Tongue (tissue), 2 donors: ENCODE measurements around the gene MS4A2. TPM values are rescaled to one million over a fixed set of nuclear protein-coding genes. Genes with fewer than 3 reads are reported as not detected.
"Not testable (repeated sequence)": the region's sequence is repeated elsewhere in the genome, so short reads cannot be mapped to it uniquely, and the experiment has no call there.

ENCODE experiments used
- DNase-seq: peaks from one replicate; pipeline ENCODE4 v3.0.0-alpha.2; 2015
- total RNA-seq: library from RNA; depleted of rRNA; stranded (reverse); fragments of >200 nt; gene quantifications from one replicate; pipeline ENCODE4 v1.2.3, GENCODE V29; 2014

MS4A2 gene
- total RNA-seq, 1 donor from 2014 or later, result 1.9 TPM

DNA sequence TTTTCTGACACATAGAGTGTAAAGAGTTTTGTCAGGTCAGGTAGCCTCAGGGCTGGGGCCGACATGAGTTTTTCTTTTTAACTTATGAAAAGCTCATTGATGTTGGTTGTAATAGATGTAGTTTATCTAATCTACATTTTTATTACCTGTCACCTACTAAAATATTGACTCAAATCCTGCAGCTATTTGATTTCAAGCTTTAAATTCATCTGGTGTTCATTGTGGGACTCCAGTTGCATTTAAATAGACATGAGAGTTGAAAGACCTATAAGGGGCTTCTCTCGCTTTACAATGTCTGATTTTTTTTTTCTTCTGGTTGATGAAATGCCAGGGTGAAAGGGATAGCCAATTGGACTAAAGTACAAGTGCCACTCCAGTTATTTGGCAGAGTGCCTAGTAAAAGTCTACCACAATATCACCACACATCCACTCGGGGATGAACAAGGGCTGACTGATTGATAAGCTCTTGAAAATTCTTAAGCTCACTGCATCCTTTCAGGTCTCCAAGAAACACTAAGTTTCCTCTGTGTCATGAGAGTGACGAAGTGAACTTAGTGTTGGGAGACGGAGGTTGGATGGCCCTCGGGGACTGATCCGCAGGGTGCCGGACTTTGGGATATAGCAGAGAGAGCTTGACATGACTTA is 16.1 kb downstream of the MS4A2 start:
- not testable (repeated sequence) for DNase-seq

DNA sequence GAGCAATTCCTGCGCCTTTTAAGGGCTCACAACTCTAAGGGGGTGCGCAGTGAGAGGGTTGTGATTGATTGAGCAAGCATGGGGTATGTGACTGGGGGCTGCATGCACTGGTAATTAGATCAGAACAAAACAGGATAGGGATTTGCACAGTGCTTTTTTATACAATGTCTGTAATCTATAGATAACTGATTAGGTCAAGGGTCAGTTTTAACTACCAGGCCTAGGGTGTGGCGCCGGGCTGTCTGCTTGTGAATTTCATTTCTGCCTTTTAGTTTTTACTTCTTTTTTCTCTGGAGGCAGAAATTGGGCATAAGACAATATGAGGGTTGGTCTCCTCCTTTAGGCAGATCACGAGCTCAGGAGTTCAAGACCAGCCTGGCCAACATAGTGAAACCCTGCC is 20.2 kb downstream of the MS4A2 start:
- not testable (repeated sequence) for DNase-seq

- DNase-seq, result no peak
Observed at GRCh38 chr11:60111793-60112192, 23.3 kb downstream of the MS4A2 start.

DNA sequence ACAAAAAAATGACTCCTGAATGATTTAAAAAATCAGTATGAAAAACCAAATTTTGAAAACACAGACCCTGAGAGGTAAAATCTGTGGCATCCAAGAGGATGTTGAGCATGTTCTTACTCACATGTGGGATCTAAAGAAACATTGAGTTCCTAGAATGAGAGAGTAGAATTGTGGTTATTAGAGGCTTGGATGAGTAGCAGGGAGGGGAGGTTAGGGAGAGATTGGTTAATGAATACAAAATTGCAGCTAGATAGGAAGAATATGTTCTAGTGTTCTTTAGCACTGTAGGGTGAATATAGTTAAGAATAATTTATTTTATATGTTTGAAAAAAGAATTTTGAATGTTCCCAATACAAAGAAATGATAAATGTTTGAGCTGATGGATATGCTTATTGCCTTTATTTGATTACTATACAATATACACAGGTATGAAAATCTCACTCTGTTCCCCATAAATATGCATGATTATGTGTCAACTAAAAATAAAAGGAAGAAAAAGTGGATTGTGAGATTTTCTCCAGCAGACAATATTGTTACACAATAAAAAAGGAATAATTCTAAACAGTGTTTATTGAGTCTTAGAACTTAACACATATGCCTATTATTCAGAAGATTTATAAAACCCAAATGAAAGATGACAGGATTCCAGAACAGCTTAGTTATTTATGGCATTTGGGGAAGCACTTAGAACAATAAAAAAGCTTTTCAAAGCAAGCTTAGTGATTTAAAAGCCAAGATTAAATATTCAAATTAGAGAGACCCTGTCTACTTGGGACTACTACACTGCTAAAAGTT is 28.7 kb downstream of the MS4A2 start:
- no peak for DNase-seq

GRCh38 chr11:60118338-60118737 is 29.9 kb downstream of the MS4A2 start:
- no peak for DNase-seq

- DNase-seq, result no peak
Observed at GRCh38 chr11:60119710-60120109, 31.2 kb downstream of the MS4A2 start.

DNA sequence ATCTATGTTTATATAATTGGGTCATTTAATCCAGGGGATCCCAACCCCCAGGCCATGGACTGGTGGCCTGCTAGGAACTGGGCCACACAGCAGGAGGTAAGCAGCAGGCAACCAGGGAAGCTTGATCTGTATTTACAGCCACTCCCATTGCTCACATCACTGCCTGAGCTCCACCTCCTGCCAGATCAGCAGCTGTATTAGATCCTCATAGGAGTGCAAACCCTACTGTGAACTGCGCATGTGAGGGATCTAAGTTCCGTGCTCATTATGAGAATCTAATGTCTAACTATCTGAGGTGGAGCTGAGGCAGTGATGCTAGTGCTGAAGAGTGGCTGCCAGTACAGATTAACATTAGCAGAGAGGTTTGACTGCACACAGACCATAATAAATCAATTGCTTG is 32.8 kb downstream of the MS4A2 start:
- no peak for DNase-seq

- no peak for DNase-seq
Observed at GRCh38 chr11:60122414-60123036, 34.1 kb downstream of the MS4A2 start.

DNA sequence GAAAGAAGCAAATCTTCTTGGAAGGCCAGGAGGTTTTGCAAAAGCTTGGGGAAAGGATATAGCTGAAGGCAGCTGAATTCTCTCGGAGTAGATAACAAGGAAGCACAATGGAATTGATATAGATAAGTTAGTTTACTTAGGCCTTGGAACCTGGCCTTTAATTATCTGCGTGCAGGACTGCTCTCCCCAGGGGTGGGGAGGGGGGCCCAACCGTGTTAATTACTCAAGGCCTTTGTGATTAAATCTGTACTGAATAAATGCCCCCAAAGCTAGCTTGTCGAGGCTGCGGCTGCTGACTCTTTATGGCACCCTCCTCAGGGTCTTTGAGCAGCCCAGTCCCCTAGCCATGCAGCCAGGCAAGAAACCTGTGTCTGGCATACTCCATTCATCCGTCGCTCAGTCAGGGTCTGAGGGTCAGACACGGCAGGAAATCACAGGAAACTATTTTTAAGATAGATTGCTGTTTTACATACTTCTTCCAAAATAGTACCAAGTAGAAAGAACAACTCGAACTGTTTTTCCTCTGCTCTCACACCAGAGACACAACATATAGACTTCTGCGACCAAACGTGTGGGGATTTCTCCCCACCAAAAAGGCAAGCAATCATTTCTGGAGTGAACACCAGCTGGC is 36.5 kb downstream of the MS4A2 start:
- DNase-seq, result no peak

GRCh38 chr11:60125956-60126585 is 37.6 kb downstream of the MS4A2 start:
- DNase-seq, result no peak

GRCh38 chr11:60127311-60127811 is 38.9 kb downstream of the MS4A2 start:
- no peak for DNase-seq

DNA sequence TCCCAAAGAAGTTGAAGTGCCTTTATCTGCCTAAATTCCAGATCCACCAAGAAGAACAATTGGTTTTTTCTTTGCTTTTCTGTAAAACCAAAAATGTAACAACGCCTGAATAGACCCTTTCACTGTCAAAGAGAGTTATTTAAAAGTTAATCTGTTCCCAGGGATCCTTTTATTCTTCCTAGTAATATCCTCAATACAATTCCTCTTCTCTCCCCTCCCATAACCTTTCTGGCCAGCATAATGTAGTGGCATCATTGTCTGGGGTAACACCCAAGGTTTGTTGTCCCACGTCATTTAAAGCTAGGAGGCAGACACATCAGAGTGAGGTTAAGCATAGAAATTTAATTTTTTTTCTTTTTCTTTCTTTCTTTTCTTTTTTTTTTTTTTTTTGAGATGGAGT is 39.9 kb downstream of the MS4A2 start:
- DNase-seq, result no peak

DNA sequence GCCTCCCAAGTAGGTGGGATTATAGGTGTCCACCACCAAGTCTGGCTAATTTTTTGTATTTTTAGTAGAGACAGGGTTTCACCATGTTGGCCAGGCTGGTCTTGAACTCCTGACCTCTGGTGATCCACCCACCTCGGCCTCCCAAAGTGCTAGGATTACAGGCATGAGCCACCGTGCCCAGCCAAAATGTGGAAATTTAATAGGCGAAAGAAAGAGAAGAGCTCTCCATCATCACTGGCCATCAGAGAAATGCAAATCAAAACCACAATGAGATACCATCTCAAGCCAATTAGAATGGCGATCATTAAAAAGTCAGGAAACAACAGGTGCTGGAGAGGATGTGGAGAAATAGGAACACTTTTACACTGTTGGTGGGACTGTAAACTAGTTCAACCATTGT is 40.4 kb downstream of the MS4A2 start:
- not testable (repeated sequence) for DNase-seq

DNA sequence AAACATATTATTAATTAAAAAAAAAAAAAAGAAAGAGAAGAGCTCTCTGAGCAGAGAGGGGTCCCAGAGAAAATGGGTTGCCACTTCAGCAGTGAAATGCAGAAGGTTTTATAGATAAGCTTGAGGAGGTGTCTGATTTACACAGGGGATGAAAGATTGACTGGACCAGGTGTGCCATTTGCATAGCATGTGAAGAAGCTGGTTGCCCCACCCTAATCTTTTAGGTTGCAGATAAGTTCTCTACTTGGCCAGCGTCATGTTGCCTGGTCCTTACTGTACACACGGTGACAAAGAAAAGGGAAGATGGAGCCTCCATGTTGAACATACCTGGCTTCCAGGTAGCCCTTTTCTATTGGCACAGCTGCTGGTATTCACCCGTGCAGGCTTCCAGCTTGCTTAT is 41.4 kb downstream of the MS4A2 start:
- DNase-seq, result no peak

DNA sequence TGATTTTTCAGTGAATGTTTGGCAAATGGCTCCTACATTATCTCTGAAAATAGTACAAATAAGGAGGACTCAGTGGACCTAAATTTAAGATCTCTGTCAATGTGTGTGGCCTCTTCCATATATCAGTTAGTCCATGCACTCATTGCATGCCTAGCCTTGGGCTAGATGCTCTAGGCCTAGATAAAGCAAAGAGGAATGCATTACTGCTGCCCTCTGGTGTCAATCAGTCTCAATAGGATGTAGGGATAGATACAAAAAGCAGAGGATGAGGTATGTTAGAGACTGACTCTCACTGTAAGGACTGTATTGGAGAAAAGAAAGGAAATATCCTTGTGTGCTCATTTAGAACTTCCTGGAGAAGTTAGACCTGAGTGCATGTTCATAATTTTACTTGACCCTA is 42.0 kb downstream of the MS4A2 start:
- peak; percentile 22 for DNase-seq

GRCh38 chr11:60131912-60132311 is 43.4 kb downstream of the MS4A2 start:
- DNase-seq, result no peak

DNA sequence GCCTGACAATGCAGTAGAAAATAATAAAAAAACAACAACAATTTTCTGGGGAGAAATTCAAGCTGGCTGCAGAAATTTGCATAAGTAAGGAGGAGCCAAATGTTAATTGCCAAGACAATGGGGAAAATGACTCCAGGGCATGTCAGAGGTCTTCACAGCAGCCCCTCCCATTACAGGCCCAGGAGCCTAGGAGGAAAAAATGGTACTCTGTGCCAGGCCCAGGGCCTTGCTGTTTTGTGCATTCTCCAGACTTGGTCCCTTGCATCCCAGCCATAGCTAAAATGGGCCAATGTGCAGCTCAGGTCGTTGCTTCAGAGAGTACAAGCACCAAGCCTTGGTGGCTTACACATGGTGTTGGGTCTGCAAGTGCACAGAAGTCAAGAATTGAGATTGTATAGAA is 45.5 kb downstream of the MS4A2 start:
- no peak for DNase-seq

- no peak for DNase-seq
Observed at GRCh38 chr11:60143768-60144167, 55.3 kb downstream of the MS4A2 start.

DNA sequence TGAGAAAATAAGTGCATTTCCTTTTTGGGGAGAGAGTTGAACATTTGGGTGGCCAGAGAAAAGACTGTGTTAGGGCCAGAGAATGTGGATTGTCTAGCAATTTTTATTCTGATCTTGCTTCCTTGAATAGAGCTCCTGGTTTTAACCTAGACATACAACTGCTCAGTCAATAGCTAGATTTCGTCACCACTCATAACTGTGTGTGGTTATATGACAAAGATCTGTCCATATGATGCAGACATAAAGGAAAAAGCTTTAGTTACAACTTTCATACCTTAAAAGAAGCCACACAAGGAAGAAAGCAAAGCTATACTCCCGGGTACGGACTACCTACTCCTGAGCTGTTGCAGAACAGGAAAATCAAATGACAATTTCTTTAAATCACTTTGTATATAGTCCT is 57.2 kb downstream of the MS4A2 start:
- DNase-seq, result no peak
